ENCODE data around the gene NHERF2. TPM values are rescaled to one million over a fixed set of nuclear protein-coding genes. Genes with fewer than 3 reads are reported as not detected.

Gene NHERF2
- total and polyA plus RNA-seq, 9 of the 15 experiments (the other 6 are each of a cell fraction or from before 2014, with no cell fraction given), result 0.15 to 42.0 (median 12.5) TPM

- TF ChIP-seq E4F1 (CRISPR knock-in tag; IDR thresholded peaks at IDR 0.05; ENCODE audit: borderline replicate concordance) (no peak), SIRT6 (IDR thresholded peaks at IDR 0.05; ENCODE audit: low read depth, low read length) (no peak), DNMT1 (IDR thresholded peaks at IDR 0.05) (no peak), SRSF9 (IDR thresholded peaks at IDR 0.05; ENCODE audit: borderline replicate concordance, low read depth, low read length) (no peak), ZNF197 (CRISPR knock-in tag; IDR thresholded peaks at IDR 0.05; ENCODE audit: low read depth) (peak; percentile 30; the same call in 1 of the 2 replicates), SRSF3 (IDR thresholded peaks at IDR 0.05; ENCODE audit: insufficient read depth, low read length) (no peak), ZBTB1 (CRISPR knock-in tag; IDR thresholded peaks at IDR 0.05; ENCODE audit: borderline replicate concordance, low read depth) (no peak), ZNF589 (CRISPR knock-in tag; IDR thresholded peaks at IDR 0.05; ENCODE audit: low read depth) (no peak), NCOA6 (IDR thresholded peaks at IDR 0.05) (no peak), ZNF212 (CRISPR knock-in tag; IDR thresholded peaks at IDR 0.05) (no peak), CTCF (IDR thresholded peaks at IDR 0.05 in 2 of 3, conservative IDR thresholded peaks at IDR 0.05 in 1 of 3; ENCODE audit: insufficient read depth in 2 of 3, low read depth in 1 of 3, low read length in 3 of 3) (no peak; a peak in 1 of 6 replicates), ZNF75A (CRISPR knock-in tag; IDR thresholded peaks at IDR 0.05) (no peak), SMARCA5 (IDR thresholded peaks at IDR 0.05) (no peak), HINFP (tag; conservative IDR thresholded peaks at IDR 0.05; ENCODE audit: low read depth) (no peak), SAP30 (IDR thresholded peaks at IDR 0.05; ENCODE audit: borderline replicate concordance, insufficient read depth, low read depth, low read length, poor library complexity, severe bottlenecking) (peak; percentile 73), SP1 (CRISPR knock-in tag; IDR thresholded peaks at IDR 0.05) (peak; percentile 62), ZKSCAN1 (IDR thresholded peaks at IDR 0.05; ENCODE audit: low read depth, low read length) (0 out of 2 replicates have a peak, but pooled peaks have one; percentile 18), MAFF (IDR thresholded peaks at IDR 0.05; ENCODE audit: low read length) (no peak), TARDBP (IDR thresholded peaks at IDR 0.05) (peak; percentile 74; the same call in 1 of the 2 replicates), HIVEP1 (CRISPR knock-in tag; IDR thresholded peaks at IDR 0.05) (no peak), HMGXB4 (CRISPR knock-in tag; IDR thresholded peaks at IDR 0.05) (peak; percentile 60; the same call in 1 of the 2 replicates)
These were observed 16.8 kb upstream of the NHERF2 start, which contains the start of gene ZNF598 (continued) for GRCh38 chr16:2009791-2010510.

All from K562 (cell line).